Cardiac fibroblast (primary cell): ENCODE data around the gene TMC4.

Source experiments
- DNase-seq, 2 donors: peaks; one replicate each; pipeline versions ENCODE4 v3.0.0 to v3.0.0-alpha.2; 2010; ENCODE audit warnings: low read depth in 2 of 2
- H3K4me3 ChIP-seq, 2 donors: replicated peaks in 1 of 2; 1 replicate in 1 of 2; 2 replicates in 1 of 2; pipeline ENCODE4 v1.5.1; 2011; ENCODE audit warnings: low read depth in 2 of 2, low read length in 2 of 2, mild to moderate bottlenecking in 2 of 2, moderate library complexity in 1 of 2
- CTCF ChIP-seq: IDR thresholded peaks from one replicate; pipeline ENCODE4 v1.5.1; 2011; ENCODE audit warnings: low read depth, mild to moderate bottlenecking, low read length, inconsistent platforms

Gene TMC4

GRCh38 chr19:54133957-54134590, 38.9 kb downstream of the TMC4 start:
- DNase-seq, result no peak
- no peak overlapping the region for H3K4me3 ChIP-seq

GRCh38 chr19:54133312-54133956, 39.5 kb downstream of the TMC4 start:
- no peak overlapping the region for H3K4me3 ChIP-seq
- no peak for TF ChIP-seq CTCF
- peak in 1 of 2 donors; percentile 11 for DNase-seq

More at GRCh38 chr19:54133957-54134590, 38.9 kb downstream of the TMC4 start:
- TF ChIP-seq CTCF, result no peak

DNA sequence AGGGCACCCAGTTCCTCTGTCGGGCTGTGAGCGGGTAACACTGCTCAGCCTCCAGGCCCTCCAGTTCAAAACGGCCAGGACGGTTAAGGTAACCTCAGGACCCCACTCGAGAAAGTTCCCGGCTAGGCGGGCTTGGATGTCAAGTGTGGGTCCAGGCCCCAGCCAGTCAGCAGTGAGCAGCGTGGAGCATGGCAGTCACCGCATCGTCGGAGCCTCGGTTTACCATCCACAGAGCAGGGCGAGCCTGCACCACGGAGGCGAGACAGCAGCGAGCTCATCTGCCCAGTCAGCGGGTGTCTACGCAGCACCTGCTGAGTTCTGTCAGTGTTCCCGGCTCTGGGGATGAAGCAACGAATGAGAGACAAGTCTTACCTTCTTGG, 43.4 kb downstream of the TMC4 start:
- DNase-seq, result no peak
- H3K4me3 ChIP-seq, result no peak overlapping the region
- no peak for TF ChIP-seq CTCF

DNA sequence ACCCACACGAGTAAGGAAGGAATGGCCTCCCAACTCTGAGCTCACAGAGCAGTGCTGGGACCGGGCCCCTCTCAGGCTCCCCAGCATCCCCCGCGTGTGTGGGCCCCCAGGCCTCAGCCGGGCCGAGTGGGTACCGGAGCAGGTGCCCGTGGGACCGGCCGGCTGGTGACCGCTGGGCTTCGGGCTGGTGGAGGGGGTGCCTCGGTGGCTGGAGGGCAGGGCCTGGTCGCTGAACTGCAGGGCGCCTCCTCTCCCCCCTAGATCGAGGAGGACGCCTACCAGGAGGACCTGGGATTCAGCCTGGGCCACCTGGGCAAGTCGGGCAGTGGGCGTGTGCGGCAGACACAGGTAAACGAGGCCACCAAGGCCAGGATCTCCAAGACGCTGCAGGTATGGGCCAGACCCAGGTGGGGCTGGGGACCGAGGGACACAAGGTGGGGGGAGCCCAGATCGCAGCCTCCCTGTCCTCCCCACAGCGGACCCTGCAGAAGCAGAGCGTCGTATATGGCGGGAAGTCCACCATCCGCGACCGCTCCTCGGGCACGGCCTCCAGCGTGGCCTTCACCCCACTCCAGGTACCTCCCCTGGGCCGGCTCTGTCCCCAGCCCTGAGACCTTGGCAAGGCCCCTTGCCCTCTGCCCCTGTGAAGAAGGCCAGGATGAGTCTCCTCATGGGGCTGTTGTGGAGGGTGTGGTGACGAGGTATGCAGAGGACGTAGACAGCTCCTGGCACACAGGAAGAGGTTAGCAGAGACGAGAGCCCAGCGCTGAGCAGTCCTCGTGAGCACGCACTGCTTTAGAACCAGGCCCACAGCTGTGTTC, 44.0 kb downstream of the TMC4 start:
- H3K4me3 ChIP-seq, result no peak overlapping the region
- DNase-seq, result no peak
- no peak for TF ChIP-seq CTCF

DNA sequence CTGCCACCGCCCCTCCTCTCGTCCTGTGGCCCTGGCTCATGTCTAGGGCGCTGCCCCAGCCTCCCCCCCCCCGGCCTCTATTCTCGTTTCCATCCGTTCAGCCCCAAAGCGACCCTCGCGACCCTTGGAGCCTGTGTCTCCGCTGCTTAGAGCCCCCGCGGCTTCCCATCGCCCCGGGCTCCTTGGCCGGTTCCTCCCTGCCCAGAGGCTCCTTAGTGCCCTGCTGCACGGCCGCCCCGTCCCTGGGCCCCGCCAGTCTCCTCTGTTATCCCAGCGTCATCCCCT, 44.6 kb downstream of the TMC4 start:
- DNase-seq, result no peak
- no peak for TF ChIP-seq CTCF
- no peak overlapping the region for H3K4me3 ChIP-seq

- no peak for TF ChIP-seq CTCF
- no peak for DNase-seq
- H3K4me3 ChIP-seq, result no peak overlapping the region
Measured at GRCh38 chr19:54127688-54128440, 45.1 kb downstream of the TMC4 start.
